ENCODE measurements around the gene CAMK2B. TPM values are rescaled to one million over a fixed set of nuclear protein-coding genes. Genes with fewer than 3 reads are reported as not detected.

Gene CAMK2B
- total RNA-seq, 1 experiment from 2014 or later = not detected

GRCh38 chr7:44272981-44273380 lies 52.4 kb downstream of the CAMK2B start:
- Mint-ChIP-seq H3K27ac (ENCODE audit: unreplicated experiment) (no peak overlapping the region), H3K9me3 (ENCODE audit: low read depth, unreplicated experiment) (no peaks in the 10 kb centered on the region), H3K36me3 (ENCODE audit: insufficient read depth, unreplicated experiment) (no peaks in the 10 kb centered on the region), H3K4me3 (ENCODE audit: low read depth, unreplicated experiment) (no peak overlapping the region), H3K27me3 (ENCODE audit: unreplicated experiment) (peaks cover 75% of the 10 kb centered on the region), H3K4me1 (ENCODE audit: low read depth, unreplicated experiment) (no peaks in the 10 kb centered on the region)
- no peak for TF ChIP-seq CTCF (IDR thresholded peaks at IDR 0.05; ENCODE audit: unreplicated experiment)
- DNase-seq = no peak
- CTCF ChIA-PET = no interaction called here
- intact Hi-C loops (cut with micrococcal nuclease; ENCODE audit: unreplicated experiment) = no loop called here
- BruUV-seq (replicated peaks) = no TSS peak

- H3K27ac Mint-ChIP-seq (ENCODE audit: unreplicated experiment) = no peak overlapping the region
- no TSS peak for BruUV-seq (replicated peaks)
- intact Hi-C loops (cut with micrococcal nuclease; ENCODE audit: unreplicated experiment) = no loop called here
These were observed 52.9 kb downstream of the CAMK2B start for GRCh38 chr7:44272456-44272855.

GRCh38 chr7:44269943-44270493 lies 55.4 kb downstream of the CAMK2B start:
- CTCF ChIA-PET = no interaction called here
- Mint-ChIP-seq H3K4me3 (ENCODE audit: low read depth, unreplicated experiment) (no peak overlapping the region), H3K27me3 (ENCODE audit: unreplicated experiment) (peaks cover 84% of the 10 kb centered on the region)

More at GRCh38 chr7:44272456-44272855, 52.9 kb downstream of the CAMK2B start:
- Mint-ChIP-seq H3K36me3 (ENCODE audit: insufficient read depth, unreplicated experiment) (no peaks in the 10 kb centered on the region), H3K4me1 (ENCODE audit: low read depth, unreplicated experiment) (no peaks in the 10 kb centered on the region), H3K4me3 (ENCODE audit: low read depth, unreplicated experiment) (no peak overlapping the region), H3K27me3 (ENCODE audit: unreplicated experiment) (peaks cover 75% of the 10 kb centered on the region), H3K9me3 (ENCODE audit: low read depth, unreplicated experiment) (no peaks in the 10 kb centered on the region)
- DNase-seq = no peak
- no peak for TF ChIP-seq CTCF (IDR thresholded peaks at IDR 0.05; ENCODE audit: unreplicated experiment)
- CTCF ChIA-PET = no interaction called here

GRCh38 chr7:44269417-44269816 lies 56.0 kb downstream of the CAMK2B start:
- Mint-ChIP-seq H3K27me3 (ENCODE audit: unreplicated experiment) (peaks cover 84% of the 10 kb centered on the region), H3K27ac (ENCODE audit: unreplicated experiment) (no peak overlapping the region), H3K4me3 (ENCODE audit: low read depth, unreplicated experiment) (no peak overlapping the region), H3K36me3 (ENCODE audit: insufficient read depth, unreplicated experiment) (no peaks in the 10 kb centered on the region), H3K9me3 (ENCODE audit: low read depth, unreplicated experiment) (no peaks in the 10 kb centered on the region), H3K4me1 (ENCODE audit: low read depth, unreplicated experiment) (no peaks in the 10 kb centered on the region)
- no peak for DNase-seq
- no peak for TF ChIP-seq CTCF (IDR thresholded peaks at IDR 0.05; ENCODE audit: unreplicated experiment)
- CTCF ChIA-PET = no interaction called here
- BruUV-seq (replicated peaks) = no TSS peak
- intact Hi-C loops (cut with micrococcal nuclease; ENCODE audit: unreplicated experiment) = no loop called here

More at GRCh38 chr7:44269943-44270493, 55.4 kb downstream of the CAMK2B start:
- no TSS peak for BruUV-seq (replicated peaks)
- no peaks in the 10 kb centered on the region for H3K36me3 Mint-ChIP-seq (ENCODE audit: insufficient read depth, unreplicated experiment)
- H3K27ac Mint-ChIP-seq (ENCODE audit: unreplicated experiment) = no peak overlapping the region
- no peak for DNase-seq
- H3K9me3 Mint-ChIP-seq (ENCODE audit: low read depth, unreplicated experiment) = no peaks in the 10 kb centered on the region
- TF ChIP-seq CTCF (IDR thresholded peaks at IDR 0.05; ENCODE audit: unreplicated experiment) = no peak
- H3K4me1 Mint-ChIP-seq (ENCODE audit: low read depth, unreplicated experiment) = no peaks in the 10 kb centered on the region
- intact Hi-C loops (cut with micrococcal nuclease; ENCODE audit: unreplicated experiment) = no loop called here

Data from Calu3 (cell line).